SU-DHL-6 (cell line): ENCODE measurements around the gene ARFGAP3.

ENCODE experiments used
- H2AFZ ChIP-seq: fragments of 200-600 bp; sonication (generic); 2 replicates; pipeline ENCODE4 v1.6.1; 2014; ENCODE audit warnings: low read depth, mild to moderate bottlenecking, moderate library complexity, mixed read lengths, antibody characterized with exemption, low read length; ENCODE audit not compliant: severe bottlenecking
- H3F3A ChIP-seq: fragments of 200-600 bp; shearing (Covaris generic); 2 replicates; pipeline ENCODE4 v1.6.0; 2016; ENCODE audit warnings: antibody characterized with exemption, mild to moderate bottlenecking; ENCODE audit not compliant: insufficient read depth
- H3K27ac ChIP-seq: fragments of 200-600 bp; sonication (generic); 2 replicates; pipeline ENCODE4 v1.5.1; 2016; ENCODE audit warnings: low read depth, mild to moderate bottlenecking, low read length, moderate library complexity, mixed read lengths
- H3K27me3 ChIP-seq: fragments of 200-600 bp; sonication (generic), shearing (Covaris generic); 2 replicates; pipeline ENCODE4 v1.6.0; 2014; ENCODE audit warnings: mild to moderate bottlenecking, low read length
- H3K36me3 ChIP-seq: fragments of 200-600 bp; sonication (generic); 2 replicates; pipeline ENCODE4 v1.6.1; 2014; ENCODE audit warnings: mild to moderate bottlenecking, low read length, mixed read lengths
- H3K4me2 ChIP-seq: fragments of 300-600, 200-600 bp; shearing (Covaris generic), sonication (generic); 2 replicates; pipeline ENCODE4 v1.6.0; 2014; ENCODE audit warnings: low read length, low read depth, mild to moderate bottlenecking; ENCODE audit not compliant: poor library complexity, severe bottlenecking
- H3K4me3 ChIP-seq: fragments of 200-600 bp; sonication (generic); 2 replicates; pipeline ENCODE4 v1.5.1; 2014; ENCODE audit warnings: antibody characterized with exemption, low read length, mild to moderate bottlenecking, mixed read lengths; ENCODE audit not compliant: insufficient read depth, poor library complexity, severe bottlenecking
- H3K79me2 ChIP-seq: fragments of 200-600 bp; sonication (generic); 2 replicates; pipeline ENCODE4 v1.6.1; 2014; ENCODE audit warnings: mild to moderate bottlenecking, low read length, moderate library complexity; ENCODE audit not compliant: insufficient read depth
- H3K9ac ChIP-seq: fragments of 200-600 bp; sonication (generic); 2 replicates; pipeline ENCODE4 v1.7.0; 2014; ENCODE audit warnings: mild to moderate bottlenecking, low read length
- H3K9me2 ChIP-seq: fragments of 200-600 bp; sonication (generic); replicated peaks from 2 replicates; pipeline ENCODE4 v1.6.1; 2014; ENCODE audit warnings: low read length; ENCODE audit not compliant: insufficient read depth
- H3K9me3 ChIP-seq: fragments of 200-600 bp; sonication (generic); 2 replicates; pipeline ENCODE4 v1.6.1; 2014; ENCODE audit warnings: low read length, mixed read lengths; ENCODE audit not compliant: insufficient read depth
- H4K20me1 ChIP-seq: fragments of 200-600 bp; sonication (generic); 2 replicates; pipeline ENCODE4 v1.6.1; 2014; ENCODE audit warnings: low read depth, mild to moderate bottlenecking, antibody characterized with exemption, low read length, moderate library complexity, mixed read lengths
- CTCF ChIP-seq: fragments of 200-600 bp; sonication (generic); IDR thresholded peaks from one replicate; pipeline ENCODE4 v1.5.1; 2017; ENCODE audit warnings: antibody characterized with exemption, mild to moderate bottlenecking, low read length, moderate library complexity; ENCODE audit not compliant: insufficient read depth, poor library complexity, severe bottlenecking
- EZH2phosphoT487 ChIP-seq: fragments of 200-600 bp; sonication (generic), shearing (Covaris generic); conservative IDR thresholded peaks from 2 replicates; pipeline ENCODE4 v1.6.1; 2018; ENCODE audit warnings: mild to moderate bottlenecking, antibody characterized with exemption, low read length, moderate library complexity, mixed read lengths

ARFGAP3 gene

GRCh38 chr22:42865536-42865935, 8.5 kb upstream of the ARFGAP3 start:
- H3K9me2 ChIP-seq, result no peaks in the 10 kb centered on the region
- H4K20me1 ChIP-seq, result no peaks in the 10 kb centered on the region
- H3K27me3 ChIP-seq, result no peaks in the 10 kb centered on the region
- H3F3A ChIP-seq, result peaks cover 2% of the 10 kb centered on the region; the same call in 1 of the 2 replicates
- H2AFZ ChIP-seq, result no peak overlapping the region
- H3K4me3 ChIP-seq, result no peak overlapping the region
- H3K36me3 ChIP-seq, result no peaks in the 10 kb centered on the region
- H3K4me2 ChIP-seq, result no peak overlapping the region
- H3K79me2 ChIP-seq, result no peaks in the 10 kb centered on the region
- no peak overlapping the region for H3K27ac ChIP-seq
- H3K9me3 ChIP-seq, result no peaks in the 10 kb centered on the region
- TF ChIP-seq CTCF (no peak), EZH2phosphoT487 (no peak)
- no peak overlapping the region for H3K9ac ChIP-seq

DNA sequence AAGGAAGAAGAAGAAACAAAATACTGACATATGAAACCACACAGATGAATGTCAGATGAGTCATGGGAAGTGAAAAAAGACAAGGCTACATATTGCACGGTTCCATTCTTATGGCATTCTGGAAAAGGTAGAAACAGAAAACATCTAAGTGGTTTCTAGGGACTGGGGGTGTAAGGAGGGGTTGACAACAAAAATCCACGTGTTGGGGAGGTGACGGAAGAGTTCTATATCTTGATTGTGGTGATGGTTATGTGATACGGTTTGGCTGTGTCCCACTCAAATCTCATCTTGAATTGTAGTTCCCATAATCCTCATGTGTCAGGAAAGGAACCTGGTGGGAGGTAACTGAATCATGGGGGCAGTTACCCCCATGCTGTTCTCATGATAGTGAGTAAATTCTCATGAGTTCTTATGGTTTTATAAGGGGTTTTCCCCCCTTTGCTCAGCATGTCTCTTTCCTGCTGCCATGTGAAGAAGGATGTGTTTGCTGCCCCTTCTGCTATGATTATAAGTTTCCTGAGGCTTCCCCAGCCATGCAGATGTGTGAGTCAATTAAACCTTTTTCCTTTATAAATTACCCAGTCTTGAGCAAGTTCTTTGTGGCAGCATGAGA, 6.4 kb upstream of the ARFGAP3 start:
- no peaks in the 10 kb centered on the region for H3K79me2 ChIP-seq
- no peak overlapping the region for H3K4me3 ChIP-seq
- H3F3A ChIP-seq, result peaks cover 10% of the 10 kb centered on the region; the same call in 1 of the 2 replicates
- H3K27ac ChIP-seq, result peak overlapping the region; percentile 26; the same call in 1 of the 2 replicates
- H3K36me3 ChIP-seq, result no peaks in the 10 kb centered on the region
- H3K9me3 ChIP-seq, result no peaks in the 10 kb centered on the region
- no peaks in the 10 kb centered on the region for H3K9me2 ChIP-seq
- H3K27me3 ChIP-seq, result no peaks in the 10 kb centered on the region
- no peak for TF ChIP-seq EZH2phosphoT487
- TF ChIP-seq CTCF, result no peak
- H3K4me2 ChIP-seq, result no peak overlapping the region
- no peak overlapping the region for H2AFZ ChIP-seq
- no peaks in the 10 kb centered on the region for H4K20me1 ChIP-seq
- no peak overlapping the region for H3K9ac ChIP-seq

GRCh38 chr22:42862045-42862734, 5.1 kb upstream of the ARFGAP3 start:
- H3K36me3 ChIP-seq, result no peaks in the 10 kb centered on the region
- H3K4me2 ChIP-seq, result no peak overlapping the region
- no peak overlapping the region for H3K27ac ChIP-seq
- H3K9ac ChIP-seq, result no peak overlapping the region
- H3K4me3 ChIP-seq, result no peak overlapping the region
- peaks cover 10% of the 10 kb centered on the region; the same call in 1 of the 2 replicates for H3F3A ChIP-seq
- H3K79me2 ChIP-seq, result no peaks in the 10 kb centered on the region
- H3K9me2 ChIP-seq, result no peaks in the 10 kb centered on the region
- no peaks in the 10 kb centered on the region for H4K20me1 ChIP-seq
- H3K9me3 ChIP-seq, result no peaks in the 10 kb centered on the region
- TF ChIP-seq EZH2phosphoT487 (no peak), CTCF (no peak)
- no peak overlapping the region for H2AFZ ChIP-seq
- H3K27me3 ChIP-seq, result no peaks in the 10 kb centered on the region
